GM12892 (cell line): Measurements from ENCODE around the gene EVA1C.
"Not testable (repeated sequence)": the region's sequence is repeated elsewhere in the genome, so short reads cannot be mapped to it uniquely, and the experiment has no call there.

Source experiments
- DNase-seq: peaks from one replicate; pipeline ENCODE4 v3.0.0; 2011; ENCODE audit not compliant: insufficient read length
- FAIRE-seq: peaks from 2 replicates; lab custom pipeline; 2011; peaks lifted over from hg19 to GRCh38; lab: Jason Lieb, UNC
- POLR2A ChIP-seq: IDR thresholded peaks from 2 replicates; pipeline ENCODE4 v1.6.1; 2011; ENCODE audit warnings: low read depth, low read length, control low read depth
- POLR2AphosphoS5 ChIP-seq: IDR thresholded peaks from 2 replicates; pipeline ENCODE4 v1.6.1; 2011; ENCODE audit warnings: low read depth, low read length, control low read depth
- TAF1 ChIP-seq: IDR thresholded peaks from 2 replicates; pipeline ENCODE4 v1.6.1; 2011; ENCODE audit warnings: low read depth, mild to moderate bottlenecking, control low read depth, low read length, borderline replicate concordance

EVA1C gene

GRCh38 chr21:32548978-32549377 lies 136.5 kb downstream of the EVA1C start:
- FAIRE-seq (no peak), DNase-seq (no peak)
- TF ChIP-seq TAF1 (no peak), POLR2AphosphoS5 (no peak), POLR2A (no peak)

- no peak for FAIRE-seq
- DNase-seq, result no peak
- TF ChIP-seq POLR2A, result no peak
- no peak for TF ChIP-seq TAF1
- no peak for TF ChIP-seq POLR2AphosphoS5
These were observed 136.9 kb downstream of the EVA1C start for GRCh38 chr21:32549440-32549839.

- TF ChIP-seq POLR2AphosphoS5 (no peak), TAF1 (no peak), POLR2A (no peak)
- DNase-seq (no peak), FAIRE-seq (no peak)
These were observed 137.4 kb downstream of the EVA1C start for GRCh38 chr21:32549886-32550285.

- FAIRE-seq (no peak), DNase-seq (no peak)
- TF ChIP-seq TAF1 (no peak), POLR2A (no peak), POLR2AphosphoS5 (no peak)
These were observed 142.5 kb downstream of the EVA1C start for GRCh38 chr21:32554832-32555638.

- no peak for FAIRE-seq
- TF ChIP-seq POLR2A (no peak), TAF1 (no peak), POLR2AphosphoS5 (no peak)
- no peak for DNase-seq
These were observed 145.6 kb downstream of the EVA1C start for GRCh38 chr21:32558106-32558505.

GRCh38 chr21:32559006-32559610 lies 146.6 kb downstream of the EVA1C start:
- TF ChIP-seq POLR2AphosphoS5 (no peak), TAF1 (no peak), POLR2A (no peak)
- DNase-seq (no peak), FAIRE-seq (no peak)

GRCh38 chr21:32560896-32561295 lies 148.4 kb downstream of the EVA1C start:
- TF ChIP-seq POLR2AphosphoS5 (no peak), TAF1 (no peak), POLR2A (no peak)
- no peak for DNase-seq
- no peak for FAIRE-seq

GRCh38 chr21:32561476-32561875 lies 149.0 kb downstream of the EVA1C start:
- not testable (repeated sequence) for DNase-seq, FAIRE-seq

GRCh38 chr21:32562426-32562825 lies 149.9 kb downstream of the EVA1C start:
- no peak for TF ChIP-seq POLR2A
- no peak for TF ChIP-seq POLR2AphosphoS5
- TF ChIP-seq TAF1, result no peak
- no peak for FAIRE-seq
- no peak for DNase-seq

GRCh38 chr21:32562915-32563314 lies 150.4 kb downstream of the EVA1C start:
- TF ChIP-seq POLR2AphosphoS5 (no peak), TAF1 (no peak), POLR2A (no peak)
- DNase-seq (no peak), FAIRE-seq (no peak)
